ENCODE results near the gene DKKL1.
"Not testable (repeated sequence)": the region's sequence is repeated elsewhere in the genome, so short reads cannot be mapped to it uniquely, and the experiment has no call there.

DNA sequence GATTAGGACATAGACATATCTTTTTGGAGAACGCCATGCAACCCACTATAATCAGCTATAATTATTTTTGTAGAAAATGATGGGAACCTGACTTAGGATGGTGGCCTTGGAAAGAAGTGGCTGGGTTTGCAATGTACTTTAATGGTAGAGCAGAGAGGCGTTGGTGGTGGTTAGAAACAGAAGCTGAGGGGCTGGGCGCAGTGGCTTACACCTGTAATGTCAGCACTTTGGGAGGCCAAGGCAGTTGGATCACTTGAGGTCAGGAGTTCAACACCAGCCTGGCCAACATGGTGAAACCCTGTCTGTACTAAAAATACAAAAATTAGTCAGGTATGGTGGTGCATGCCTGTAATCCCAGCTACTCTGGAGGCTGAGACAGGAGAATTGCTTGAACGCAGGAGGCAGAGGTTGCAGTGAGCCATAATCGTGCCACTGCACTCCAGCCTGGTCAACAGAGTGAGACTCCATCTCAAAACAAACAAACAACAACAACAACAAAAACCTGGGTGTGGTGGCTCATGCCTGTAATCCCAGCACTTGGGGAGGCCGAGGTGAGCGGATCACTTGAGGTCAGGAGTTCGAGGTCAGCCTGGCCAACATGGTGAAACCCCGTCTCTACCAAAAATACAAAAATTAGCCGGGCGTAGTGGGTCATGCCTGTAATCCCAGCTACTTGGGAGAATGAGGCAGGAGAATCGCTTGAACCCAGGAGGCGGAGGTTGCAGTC lies 30.8 kb upstream of the DKKL1 start:
- TF ChIP-seq, protein P1, sequence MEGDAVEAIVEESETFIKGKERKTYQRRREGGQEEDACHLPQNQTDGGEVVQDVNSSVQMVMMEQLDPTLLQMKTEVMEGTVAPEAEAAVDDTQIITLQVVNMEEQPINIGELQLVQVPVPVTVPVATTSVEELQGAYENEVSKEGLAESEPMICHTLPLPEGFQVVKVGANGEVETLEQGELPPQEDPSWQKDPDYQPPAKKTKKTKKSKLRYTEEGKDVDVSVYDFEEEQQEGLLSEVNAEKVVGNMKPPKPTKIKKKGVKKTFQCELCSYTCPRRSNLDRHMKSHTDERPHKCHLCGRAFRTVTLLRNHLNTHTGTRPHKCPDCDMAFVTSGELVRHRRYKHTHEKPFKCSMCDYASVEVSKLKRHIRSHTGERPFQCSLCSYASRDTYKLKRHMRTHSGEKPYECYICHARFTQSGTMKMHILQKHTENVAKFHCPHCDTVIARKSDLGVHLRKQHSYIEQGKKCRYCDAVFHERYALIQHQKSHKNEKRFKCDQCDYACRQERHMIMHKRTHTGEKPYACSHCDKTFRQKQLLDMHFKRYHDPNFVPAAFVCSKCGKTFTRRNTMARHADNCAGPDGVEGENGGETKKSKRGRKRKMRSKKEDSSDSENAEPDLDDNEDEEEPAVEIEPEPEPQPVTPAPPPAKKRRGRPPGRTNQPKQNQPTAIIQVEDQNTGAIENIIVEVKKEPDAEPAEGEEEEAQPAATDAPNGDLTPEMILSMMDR (IDR thresholded peaks at IDR 0.05) = not testable (repeated sequence)
- TF ChIP-seq POLR2AphosphoS5 (IDR thresholded peaks at IDR 0.05; ENCODE audit: low read depth, low read length) = not testable (repeated sequence)

Data from Panc1 (cell line).